ENCODE measurements around the gene ZNF557.
A peak's percentile ranks its signal among the peaks of the same experiment; 100 is the strongest.

The ZNF557 gene

GRCh38 chr19:7074705-7075282 lies 5.3 kb downstream of the ZNF557 start:
- DNase-seq (ENCODE audit: low read depth, low spot score): no peak

DNA sequence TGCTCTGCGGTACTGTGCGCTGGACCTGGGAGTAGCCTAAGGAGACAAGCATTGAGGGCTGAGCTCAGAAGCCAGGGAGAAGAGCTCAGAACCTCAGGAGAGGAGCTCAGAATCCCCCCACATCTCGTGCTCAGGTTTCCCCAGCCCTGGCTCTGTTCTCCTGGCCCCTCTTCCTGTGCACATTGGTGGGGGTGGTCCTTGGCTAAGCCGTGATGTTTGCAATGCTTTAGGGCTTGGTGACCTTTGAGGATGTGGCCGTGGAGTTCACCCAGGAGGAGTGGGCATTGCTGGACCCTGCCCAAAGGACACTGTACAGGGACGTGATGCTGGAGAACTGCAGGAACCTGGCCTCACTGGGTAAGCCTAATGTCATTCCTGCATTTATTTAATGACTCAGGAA lies 6.6 kb downstream of the ZNF557 start:
- no peak for DNase-seq (ENCODE audit: low read depth, low spot score)

DNA sequence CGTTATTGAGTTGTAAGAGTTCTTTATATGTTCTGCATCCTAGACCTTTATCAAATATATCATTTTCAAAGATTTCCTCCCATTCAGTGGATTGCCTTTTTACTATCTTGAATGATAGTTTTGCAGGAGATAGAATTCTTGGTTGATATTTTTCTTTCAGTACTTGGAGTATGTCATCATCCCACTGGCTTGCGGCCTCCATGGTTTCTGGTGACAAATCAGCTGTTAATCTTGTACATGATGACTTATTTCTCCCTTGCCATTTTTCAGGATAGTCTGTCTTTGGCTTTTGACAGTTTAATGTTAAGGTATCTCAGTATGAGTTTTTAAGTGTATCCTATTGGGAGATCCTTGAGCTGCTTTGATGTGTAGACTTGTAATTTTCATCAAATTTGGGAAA lies 8.5 kb downstream of the ZNF557 start:
- DNase-seq (ENCODE audit: low read depth, low spot score): no peak

DNA sequence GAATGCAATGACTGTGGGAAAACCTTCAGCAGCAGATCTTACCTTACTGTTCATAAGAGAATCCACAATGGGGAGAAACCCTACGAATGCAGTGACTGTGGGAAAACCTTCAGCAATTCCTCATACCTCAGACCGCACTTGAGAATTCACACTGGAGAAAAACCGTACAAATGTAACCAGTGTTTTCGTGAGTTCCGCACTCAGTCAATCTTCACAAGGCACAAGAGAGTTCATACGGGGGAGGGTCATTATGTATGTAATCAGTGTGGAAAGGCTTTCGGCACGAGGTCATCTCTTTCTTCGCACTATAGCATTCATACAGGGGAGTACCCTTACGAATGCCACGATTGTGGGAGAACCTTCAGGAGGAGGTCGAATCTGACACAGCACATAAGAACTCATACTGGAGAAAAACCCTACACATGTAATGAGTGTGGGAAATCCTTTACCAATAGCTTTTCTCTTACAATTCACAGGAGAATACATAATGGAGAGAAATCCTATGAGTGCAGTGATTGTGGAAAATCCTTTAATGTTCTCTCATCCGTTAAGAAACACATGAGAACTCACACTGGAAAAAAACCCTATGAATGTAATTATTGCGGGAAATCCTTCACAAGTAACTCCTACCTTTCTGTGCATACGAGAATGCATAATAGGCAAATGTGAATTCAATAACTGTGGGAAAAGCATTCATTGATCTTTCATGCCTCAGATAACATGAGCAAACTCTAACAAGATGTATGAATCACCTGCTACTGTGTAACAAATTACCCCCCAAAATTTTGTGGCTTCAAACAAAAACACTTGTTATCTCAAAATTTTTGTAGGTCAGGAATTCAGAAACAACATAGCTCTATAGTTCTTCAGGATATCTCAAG lies 13.8 kb downstream of the ZNF557 start:
- no peak for DNase-seq (ENCODE audit: low read depth, low spot score)

DNA sequence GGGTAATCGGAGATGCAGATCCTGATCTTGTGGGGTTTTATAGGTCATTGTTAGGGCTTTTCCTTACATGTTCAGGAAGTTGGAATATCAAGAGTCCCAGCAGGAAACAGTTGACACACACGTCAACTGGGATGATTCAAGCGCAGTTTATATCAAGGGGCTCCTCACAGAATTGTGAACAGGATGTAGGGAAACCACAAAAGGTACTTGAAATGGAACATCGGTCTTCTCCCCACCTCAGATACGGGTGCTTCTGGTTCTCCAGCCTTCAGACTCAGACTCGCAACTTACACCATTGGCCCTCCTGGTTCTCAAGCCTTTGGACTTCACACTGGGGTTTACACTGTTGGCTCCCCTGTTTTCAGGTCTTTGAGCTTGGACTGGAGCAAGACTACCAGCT lies 19.5 kb downstream of the ZNF557 start:
- no peak for DNase-seq (ENCODE audit: low read depth, low spot score)

DNA sequence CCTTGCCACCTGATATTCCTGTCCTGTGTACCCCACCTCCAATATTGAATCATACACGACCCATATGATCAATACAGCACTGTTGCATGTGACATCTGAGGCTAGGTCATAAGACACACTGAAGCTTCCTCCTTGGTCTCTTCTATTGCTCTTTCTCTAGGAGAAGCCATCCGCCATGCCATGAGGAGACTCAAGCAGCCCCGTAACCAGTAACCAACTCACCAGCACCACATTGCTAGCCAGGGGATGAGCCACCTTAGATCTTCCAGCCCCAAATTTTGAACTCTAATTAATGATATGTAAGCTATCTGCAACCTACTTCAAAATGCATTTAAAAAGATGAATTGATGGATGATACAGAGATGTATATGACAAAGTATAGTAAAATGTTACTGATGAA lies 28.6 kb downstream of the ZNF557 start:
- DNase-seq (ENCODE audit: low read depth, low spot score): no peak

GRCh38 chr19:7098701-7099596 lies 29.4 kb downstream of the ZNF557 start:
- DNase-seq (ENCODE audit: low read depth, low spot score): peak; percentile 87

DNA sequence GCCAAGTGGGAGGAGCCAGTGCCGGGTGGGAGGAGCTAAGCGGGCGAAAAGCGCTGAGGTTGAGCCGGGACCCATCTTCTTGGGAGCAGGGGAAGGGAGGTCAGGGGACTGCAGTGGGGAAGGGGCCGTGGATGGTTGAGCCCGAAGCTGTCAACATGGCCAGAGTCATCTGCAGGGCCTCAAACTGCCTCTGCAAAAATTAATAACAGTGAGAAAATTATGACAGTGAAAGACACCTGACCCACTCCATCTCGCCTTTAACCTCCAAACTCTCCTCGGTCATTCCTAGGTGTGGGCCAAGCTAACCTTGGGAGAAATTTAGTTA lies 30.1 kb downstream of the ZNF557 start:
- no peak for DNase-seq (ENCODE audit: low read depth, low spot score)

DNA sequence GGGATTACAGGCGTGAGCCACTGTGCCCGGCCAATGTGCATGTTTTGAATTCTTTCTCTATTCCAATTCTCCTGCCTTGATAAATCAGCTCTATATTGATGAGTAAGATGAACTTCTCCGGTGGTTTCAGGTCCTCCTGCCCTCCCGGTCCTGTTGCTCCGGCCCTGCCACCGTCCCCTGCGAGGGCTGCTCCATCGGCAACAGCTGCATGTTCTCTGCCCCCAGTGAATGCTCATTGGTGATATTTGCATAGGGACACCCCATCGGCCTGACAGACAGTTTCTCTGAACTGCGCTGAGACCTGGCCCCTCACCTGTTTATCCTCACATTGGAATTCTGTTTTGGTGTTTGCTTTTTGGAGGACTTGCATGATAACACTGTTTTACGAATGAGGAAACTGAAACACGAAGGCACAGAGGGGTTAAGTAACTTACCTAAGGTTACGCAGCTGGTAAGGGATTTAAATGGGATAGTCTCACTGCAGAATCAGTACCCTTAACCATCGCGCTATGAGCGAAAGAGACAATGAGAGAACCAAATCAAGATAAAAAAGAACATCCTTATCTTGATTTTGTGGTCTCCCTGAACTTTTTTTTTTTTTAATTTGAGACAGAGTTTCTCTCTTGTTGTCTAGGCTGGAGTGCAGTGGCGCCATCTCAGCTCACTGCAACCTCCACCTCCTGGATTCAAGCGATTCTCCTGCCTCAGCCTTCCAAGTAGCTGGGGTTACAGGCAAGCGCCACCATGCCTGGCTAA lies 32.2 kb downstream of the ZNF557 start:
- DNase-seq (ENCODE audit: low read depth, low spot score): no peak

- DNase-seq (ENCODE audit: low read depth, low spot score): no peak
Observed at GRCh38 chr19:7104747-7105447, 35.4 kb downstream of the ZNF557 start.

DNA sequence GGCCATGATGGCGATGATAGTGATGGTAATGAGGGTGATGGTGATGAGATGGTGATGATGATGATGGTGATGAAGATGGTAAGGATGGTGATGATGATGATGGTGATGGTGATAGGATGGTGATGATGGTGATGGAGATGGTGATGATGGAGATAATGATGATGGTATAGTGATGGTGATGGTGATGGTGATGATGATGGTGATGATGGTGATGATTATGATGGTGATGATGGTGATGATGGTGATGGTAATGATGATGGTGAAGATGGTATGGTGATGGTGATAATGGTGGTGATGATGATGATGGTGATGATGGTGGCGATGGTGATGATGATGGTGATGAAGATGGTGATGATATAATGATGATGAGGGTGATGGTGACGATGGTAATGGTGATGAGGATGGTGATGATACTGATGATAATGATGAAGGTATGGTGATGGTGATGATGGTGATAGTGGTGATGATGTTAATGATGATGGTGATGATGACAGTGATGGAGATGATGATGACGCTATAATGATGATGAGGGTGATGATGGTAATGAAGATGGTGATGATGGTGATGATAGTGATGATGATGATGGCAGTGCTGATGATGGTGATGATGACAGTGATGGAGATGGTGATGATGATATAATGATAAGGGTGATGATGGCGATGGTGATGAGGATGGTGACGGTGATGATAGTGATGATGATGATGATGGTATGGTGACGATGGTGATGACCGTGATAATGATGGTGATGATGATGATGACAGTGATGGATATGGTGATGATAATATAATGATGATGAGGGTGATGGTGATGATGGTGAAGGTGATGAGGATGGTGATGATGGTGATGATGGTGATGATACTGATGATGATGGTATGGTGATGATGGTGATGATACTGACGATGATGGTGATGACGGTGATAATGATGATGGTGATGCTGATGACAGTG lies 37.5 kb downstream of the ZNF557 start:
- no peak for DNase-seq (ENCODE audit: low read depth, low spot score)

DNA sequence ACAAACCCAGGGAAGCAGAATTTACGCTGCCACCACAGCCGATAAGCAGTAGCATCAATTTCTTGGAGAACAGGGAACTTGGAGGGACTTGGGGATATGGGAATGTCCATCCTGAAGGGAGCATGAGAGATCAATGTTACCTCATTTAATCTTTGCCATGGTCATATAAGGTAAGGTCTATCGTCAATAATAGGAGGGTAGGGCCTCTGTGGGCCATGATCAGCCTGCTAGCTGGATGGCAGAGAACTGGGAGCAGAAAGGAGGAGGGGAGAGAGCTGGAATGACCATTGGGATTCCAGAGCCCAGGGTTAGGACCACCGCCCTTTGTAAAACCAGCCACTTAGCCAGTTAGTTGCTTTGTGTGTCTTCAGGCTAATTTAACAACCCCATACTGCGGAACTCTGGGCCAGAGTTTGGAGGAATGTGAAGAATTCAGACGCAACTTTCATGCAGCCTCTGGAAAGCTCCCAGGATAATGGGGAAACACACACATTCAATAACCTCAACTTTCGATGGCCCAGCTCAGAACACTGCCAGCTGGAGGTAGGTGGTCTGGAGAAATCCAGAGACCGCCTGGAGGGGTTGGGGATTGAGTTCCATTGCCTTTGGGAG lies 40.3 kb downstream of the ZNF557 start:
- DNase-seq (ENCODE audit: low read depth, low spot score): no peak

- no peak for DNase-seq (ENCODE audit: low read depth, low spot score)
Observed at GRCh38 chr19:7112675-7113074, 43.2 kb downstream of the ZNF557 start.

GRCh38 chr19:7113233-7113632 lies 43.7 kb downstream of the ZNF557 start:
- DNase-seq (ENCODE audit: low read depth, low spot score): no peak

DNA sequence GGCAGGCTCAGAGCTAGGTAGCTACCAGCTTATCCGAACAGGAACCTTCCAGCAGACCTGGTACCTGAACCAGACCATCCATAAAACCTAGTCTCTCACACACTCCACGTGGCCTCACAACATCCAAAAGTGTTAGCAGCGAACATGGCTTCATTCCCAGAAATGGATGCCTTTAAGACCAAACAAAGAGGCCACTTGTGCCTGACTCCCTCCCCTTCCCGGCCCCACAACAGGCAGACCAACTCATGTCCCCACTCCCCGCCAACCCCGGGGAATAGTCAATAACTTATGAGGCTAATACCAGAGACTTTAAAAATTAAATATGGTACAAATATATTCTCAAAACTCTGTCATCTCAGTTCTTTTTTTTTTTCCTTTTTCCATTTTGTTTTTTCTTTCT lies 46.2 kb downstream of the ZNF557 start:
- no peak for DNase-seq (ENCODE audit: low read depth, low spot score)

GRCh38 chr19:7117248-7117647 lies 47.7 kb downstream of the ZNF557 start:
- DNase-seq (ENCODE audit: low read depth, low spot score): no peak

- no peak for DNase-seq (ENCODE audit: low read depth, low spot score)
Observed at GRCh38 chr19:7119582-7119981, 50.1 kb downstream of the ZNF557 start.

- no peak for DNase-seq (ENCODE audit: low read depth, low spot score)
Observed at GRCh38 chr19:7120499-7120898, 51.0 kb downstream of the ZNF557 start.

DNA sequence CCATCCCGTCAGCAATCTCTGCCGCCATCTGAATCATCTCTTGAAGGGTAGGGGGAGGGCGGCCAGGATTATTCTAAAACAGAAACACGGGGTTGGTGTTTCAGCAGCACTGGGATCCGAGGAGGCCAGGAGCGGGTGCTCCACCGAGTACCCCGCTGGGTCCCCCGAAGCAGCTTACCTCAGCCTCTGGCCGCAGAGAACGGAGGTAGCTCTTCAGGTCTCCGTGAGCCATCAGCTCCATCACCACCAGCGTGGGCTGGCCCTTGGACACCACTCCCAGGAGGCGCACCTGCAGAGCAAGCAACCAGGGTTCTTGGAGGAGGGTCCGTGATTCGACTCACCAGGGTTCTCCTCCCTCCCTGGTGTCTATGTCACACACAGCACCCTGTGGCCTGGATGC lies 53.2 kb downstream of the ZNF557 start:
- DNase-seq (ENCODE audit: low read depth, low spot score): no peak

DNA sequence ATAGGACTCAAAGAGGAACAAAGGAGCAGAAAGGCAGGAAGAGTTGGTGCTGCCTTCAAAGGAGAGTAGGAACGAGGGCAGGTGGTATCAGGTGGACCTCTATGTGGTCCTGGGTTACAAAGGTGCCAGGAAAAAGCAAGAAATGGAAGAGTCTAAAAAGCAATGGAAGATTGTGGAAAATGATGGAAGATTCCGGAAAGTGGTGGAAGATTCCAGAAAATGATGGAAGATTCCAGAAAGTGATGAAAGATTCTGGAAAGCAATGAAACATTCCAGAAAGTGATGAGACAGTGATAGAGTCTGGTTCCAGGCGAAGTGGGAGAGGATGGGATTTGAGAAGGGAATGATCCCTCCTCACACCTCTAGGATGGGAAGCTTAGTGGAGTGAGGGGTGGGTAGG lies 55.3 kb downstream of the ZNF557 start:
- DNase-seq (ENCODE audit: low read depth, low spot score): no peak

All from brain pericyte (primary cell).